Measurements from ENCODE around the gene PTP4A1.

- no peak for TF ChIP-seq GATA3 (IDR thresholded peaks at IDR 0.05; ENCODE audit: low read depth, low read length)
- no peak for TF ChIP-seq GATA2 (IDR thresholded peaks at IDR 0.05; ENCODE audit: low read depth, low read length)
These were observed 33.7 kb upstream of the PTP4A1 start for GRCh38 chr6:63538550-63538949.

Measured in SH-SY5Y (cell line).